DOHH2 (cell line): Measurements from ENCODE around the gene PSPN.

ENCODE experiments used
- CTCF ChIP-seq: fragments of 200-600 bp; sonication (generic); IDR thresholded peaks from one replicate; pipeline ENCODE4 v1.5.1; 2014; ENCODE audit warnings: antibody characterized with exemption, mild to moderate bottlenecking, low read depth, low read length; ENCODE audit not compliant: poor library complexity, severe bottlenecking
- EZH2phosphoT487 ChIP-seq: fragments of 200-600 bp; sonication (generic); IDR thresholded peaks from 2 replicates; pipeline ENCODE4 v1.6.1; 2017; ENCODE audit warnings: borderline replicate concordance, mild to moderate bottlenecking, antibody characterized with exemption, low read length, moderate library complexity, mixed read lengths

GRCh38 chr19:6333439-6333838, 42.3 kb downstream of the PSPN start, which contains the start of gene ACER1:
- TF ChIP-seq CTCF = no peak
- no peak for TF ChIP-seq EZH2phosphoT487
